SU-DHL-6 (cell line): Measurements from ENCODE around the gene SPINK1.
A peak's percentile ranks its signal among the peaks of the same experiment; 100 is the strongest.

Experiments
- H2AFZ ChIP-seq: fragments of 200-600 bp; sonication (generic); 2 replicates; pipeline ENCODE4 v1.6.1; 2014; ENCODE audit warnings: low read depth, mild to moderate bottlenecking, moderate library complexity, mixed read lengths, antibody characterized with exemption, low read length; ENCODE audit not compliant: severe bottlenecking
- H3F3A ChIP-seq: fragments of 200-600 bp; shearing (Covaris generic); 2 replicates; pipeline ENCODE4 v1.6.0; 2016; ENCODE audit warnings: antibody characterized with exemption, mild to moderate bottlenecking; ENCODE audit not compliant: insufficient read depth
- H3K27ac ChIP-seq: fragments of 200-600 bp; sonication (generic); 2 replicates; pipeline ENCODE4 v1.5.1; 2016; ENCODE audit warnings: low read depth, mild to moderate bottlenecking, low read length, moderate library complexity, mixed read lengths
- H3K27me3 ChIP-seq: fragments of 200-600 bp; sonication (generic), shearing (Covaris generic); 2 replicates; pipeline ENCODE4 v1.6.0; 2014; ENCODE audit warnings: mild to moderate bottlenecking, low read length
- H3K36me3 ChIP-seq: fragments of 200-600 bp; sonication (generic); 2 replicates; pipeline ENCODE4 v1.6.1; 2014; ENCODE audit warnings: mild to moderate bottlenecking, low read length, mixed read lengths
- H3K4me2 ChIP-seq: fragments of 300-600, 200-600 bp; shearing (Covaris generic), sonication (generic); 2 replicates; pipeline ENCODE4 v1.6.0; 2014; ENCODE audit warnings: low read length, low read depth, mild to moderate bottlenecking; ENCODE audit not compliant: poor library complexity, severe bottlenecking
- H3K4me3 ChIP-seq: fragments of 200-600 bp; sonication (generic); 2 replicates; pipeline ENCODE4 v1.5.1; 2014; ENCODE audit warnings: antibody characterized with exemption, low read length, mild to moderate bottlenecking, mixed read lengths; ENCODE audit not compliant: insufficient read depth, poor library complexity, severe bottlenecking
- H3K79me2 ChIP-seq: fragments of 200-600 bp; sonication (generic); 2 replicates; pipeline ENCODE4 v1.6.1; 2014; ENCODE audit warnings: mild to moderate bottlenecking, low read length, moderate library complexity; ENCODE audit not compliant: insufficient read depth
- H3K9ac ChIP-seq: fragments of 200-600 bp; sonication (generic); 2 replicates; pipeline ENCODE4 v1.7.0; 2014; ENCODE audit warnings: mild to moderate bottlenecking, low read length
- H3K9me2 ChIP-seq: fragments of 200-600 bp; sonication (generic); replicated peaks from 2 replicates; pipeline ENCODE4 v1.6.1; 2014; ENCODE audit warnings: low read length; ENCODE audit not compliant: insufficient read depth
- H3K9me3 ChIP-seq: fragments of 200-600 bp; sonication (generic); 2 replicates; pipeline ENCODE4 v1.6.1; 2014; ENCODE audit warnings: low read length, mixed read lengths; ENCODE audit not compliant: insufficient read depth
- H4K20me1 ChIP-seq: fragments of 200-600 bp; sonication (generic); 2 replicates; pipeline ENCODE4 v1.6.1; 2014; ENCODE audit warnings: low read depth, mild to moderate bottlenecking, antibody characterized with exemption, low read length, moderate library complexity, mixed read lengths
- EZH2phosphoT487 ChIP-seq: fragments of 200-600 bp; sonication (generic), shearing (Covaris generic); conservative IDR thresholded peaks from 2 replicates; pipeline ENCODE4 v1.6.1; 2018; ENCODE audit warnings: mild to moderate bottlenecking, antibody characterized with exemption, low read length, moderate library complexity, mixed read lengths
- TF ChIP-seq, protein P1 (sequence below): fragments of 200-600 bp; sonication (generic); IDR thresholded peaks from one replicate; pipeline ENCODE4 v1.5.1; 2017; ENCODE audit warnings: antibody characterized with exemption, mild to moderate bottlenecking, low read length, moderate library complexity; ENCODE audit not compliant: insufficient read depth, poor library complexity, severe bottlenecking

SPINK1 gene

GRCh38 chr5:147859962-147860640, 28.6 kb upstream of the SPINK1 start:
- Histone ChIP-seq H3K4me3 (no peak overlapping the region), H3F3A (no peaks in the 10 kb centered on the region), H3K36me3 (no peaks in the 10 kb centered on the region), H3K27ac (no peak overlapping the region), H3K79me2 (no peaks in the 10 kb centered on the region), H3K4me2 (no peak overlapping the region), H2AFZ (no peak overlapping the region), H4K20me1 (no peaks in the 10 kb centered on the region), H3K9me3 (no peaks in the 10 kb centered on the region), H3K27me3 (no peaks in the 10 kb centered on the region), H3K9me2 (no peaks in the 10 kb centered on the region), H3K9ac (no peak overlapping the region)
- no peak for TF ChIP-seq EZH2phosphoT487
- TF ChIP-seq, protein P1, sequence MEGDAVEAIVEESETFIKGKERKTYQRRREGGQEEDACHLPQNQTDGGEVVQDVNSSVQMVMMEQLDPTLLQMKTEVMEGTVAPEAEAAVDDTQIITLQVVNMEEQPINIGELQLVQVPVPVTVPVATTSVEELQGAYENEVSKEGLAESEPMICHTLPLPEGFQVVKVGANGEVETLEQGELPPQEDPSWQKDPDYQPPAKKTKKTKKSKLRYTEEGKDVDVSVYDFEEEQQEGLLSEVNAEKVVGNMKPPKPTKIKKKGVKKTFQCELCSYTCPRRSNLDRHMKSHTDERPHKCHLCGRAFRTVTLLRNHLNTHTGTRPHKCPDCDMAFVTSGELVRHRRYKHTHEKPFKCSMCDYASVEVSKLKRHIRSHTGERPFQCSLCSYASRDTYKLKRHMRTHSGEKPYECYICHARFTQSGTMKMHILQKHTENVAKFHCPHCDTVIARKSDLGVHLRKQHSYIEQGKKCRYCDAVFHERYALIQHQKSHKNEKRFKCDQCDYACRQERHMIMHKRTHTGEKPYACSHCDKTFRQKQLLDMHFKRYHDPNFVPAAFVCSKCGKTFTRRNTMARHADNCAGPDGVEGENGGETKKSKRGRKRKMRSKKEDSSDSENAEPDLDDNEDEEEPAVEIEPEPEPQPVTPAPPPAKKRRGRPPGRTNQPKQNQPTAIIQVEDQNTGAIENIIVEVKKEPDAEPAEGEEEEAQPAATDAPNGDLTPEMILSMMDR = no peak

- Histone ChIP-seq H3K4me2 (no peak overlapping the region), H3K9me2 (no peaks in the 10 kb centered on the region), H3K27me3 (no peaks in the 10 kb centered on the region), H3K9me3 (no peaks in the 10 kb centered on the region), H3K36me3 (no peaks in the 10 kb centered on the region), H4K20me1 (no peaks in the 10 kb centered on the region), H3K9ac (no peak overlapping the region), H3K27ac (no peak overlapping the region), H3K79me2 (no peaks in the 10 kb centered on the region), H2AFZ (no peak overlapping the region), H3F3A (no peaks in the 10 kb centered on the region), H3K4me3 (no peak overlapping the region)
- no peak for TF ChIP-seq EZH2phosphoT487
- TF ChIP-seq, protein P1 = no peak
These were observed 27.1 kb upstream of the SPINK1 start for GRCh38 chr5:147858565-147858964.

- Histone ChIP-seq H3K9me3 (no peaks in the 10 kb centered on the region), H3K27me3 (no peaks in the 10 kb centered on the region), H2AFZ (no peak overlapping the region), H3K9me2 (no peaks in the 10 kb centered on the region), H3K79me2 (no peaks in the 10 kb centered on the region), H3F3A (no peaks in the 10 kb centered on the region), H3K9ac (no peak overlapping the region), H4K20me1 (no peaks in the 10 kb centered on the region), H3K36me3 (no peaks in the 10 kb centered on the region), H3K27ac (no peak overlapping the region), H3K4me2 (no peak overlapping the region), H3K4me3 (no peak overlapping the region)
- TF ChIP-seq EZH2phosphoT487 = no peak
- TF ChIP-seq, protein P1 = peak; percentile 81
These were observed 26.0 kb upstream of the SPINK1 start for GRCh38 chr5:147857302-147858129.
